ENCODE measurements around the gene CAVIN4. TPM values are rescaled to one million over a fixed set of nuclear protein-coding genes. Genes with fewer than 3 reads are reported as not detected.

CAVIN4 gene
- total RNA-seq, 2 experiments from 2014 or later: 0.08 TPM; not detected in 1

- no peaks in the 10 kb centered on the region for H3K4me1 ChIP-seq (ENCODE audit: insufficient read depth, low read length)
- no peak for ATAC-seq (ENCODE audit: poor library complexity)
- no peaks in the 10 kb centered on the region for H3K36me3 Mint-ChIP-seq (ENCODE audit: low read depth)
- no peaks in the 10 kb centered on the region for H3K9me3 Mint-ChIP-seq
- H3K4me1 Mint-ChIP-seq (ENCODE audit: low read depth): no peaks in the 10 kb centered on the region
- H3K4me3 Mint-ChIP-seq: no peak overlapping the region
- no peak overlapping the region for H3K27ac Mint-ChIP-seq
- intact Hi-C loops (cut with DNase I, micrococcal nuclease): loop anchor here in 1 of 2 experiments (10.0 kb wide), 1 partner anchor 64 kb away; no protein-coding TSS in a partner anchor
- H3K27me3 ChIP-seq (ENCODE audit: control insufficient read depth in 1 of 2, insufficient read depth in 2 of 2, low read length in 2 of 2): peaks cover 0 to 2% of the 10 kb centered on the region in 2 experiments
- TF ChIP-seq CTCF (IDR thresholded peaks at IDR 0.05): no peak
- ChIA-PET POLR2A (no interaction called here), CTCF (no interaction called here)
- no peak overlapping the region for H3K4me3 ChIP-seq (ENCODE audit: low read length)
- no peak for DNase-seq
- no peaks in the 10 kb centered on the region for H3K27me3 Mint-ChIP-seq
- no peaks in the 10 kb centered on the region for H3K36me3 ChIP-seq (ENCODE audit: insufficient read depth, low read length)
- no peaks in the 10 kb centered on the region for H3K9me3 ChIP-seq (ENCODE audit: control insufficient read depth in 1 of 2, insufficient read depth in 1 of 2, low read length in 2 of 2)
- H3K27ac ChIP-seq (ENCODE audit: low read depth in 1 of 2, low read length in 2 of 2): no peak overlapping the region
Observed at GRCh38 chr9:100578610-100579009, 731 bp downstream of the CAVIN4 start.

GRCh38 chr9:100579665-100580064, 1.8 kb downstream of the CAVIN4 start:
- peaks cover 0 to 2% of the 10 kb centered on the region in 2 experiments for H3K27me3 ChIP-seq (ENCODE audit: control insufficient read depth in 1 of 2, insufficient read depth in 2 of 2, low read length in 2 of 2)
- H3K4me1 ChIP-seq (ENCODE audit: insufficient read depth, low read length): no peaks in the 10 kb centered on the region
- TF ChIP-seq CTCF (IDR thresholded peaks at IDR 0.05): no peak
- Mint-ChIP-seq H3K4me3 (no peak overlapping the region), H3K36me3 (ENCODE audit: low read depth) (no peaks in the 10 kb centered on the region), H3K27me3 (no peaks in the 10 kb centered on the region), H3K9me3 (no peaks in the 10 kb centered on the region), H3K4me1 (ENCODE audit: low read depth) (no peaks in the 10 kb centered on the region), H3K27ac (no peak overlapping the region)
- intact Hi-C loops (cut with DNase I, micrococcal nuclease): loop anchor here in 1 of 2 experiments (10.0 kb wide), 1 partner anchor 65 kb away; no protein-coding TSS in a partner anchor
- DNase-seq (no peak), ATAC-seq (ENCODE audit: poor library complexity) (no peak)
- no peaks in the 10 kb centered on the region for H3K36me3 ChIP-seq (ENCODE audit: insufficient read depth, low read length)
- H3K4me3 ChIP-seq (ENCODE audit: low read length): no peak overlapping the region
- H3K27ac ChIP-seq (ENCODE audit: low read depth in 1 of 2, low read length in 2 of 2): no peak overlapping the region
- H3K9me3 ChIP-seq (ENCODE audit: control insufficient read depth in 1 of 2, insufficient read depth in 1 of 2, low read length in 2 of 2): no peaks in the 10 kb centered on the region
- ChIA-PET POLR2A (no interaction called here), CTCF (no interaction called here)

GRCh38 chr9:100580257-100580656, 2.4 kb downstream of the CAVIN4 start:
- Histone ChIP-seq H3K27ac (ENCODE audit: low read depth in 1 of 2, low read length in 2 of 2) (no peak overlapping the region), H3K9me3 (ENCODE audit: control insufficient read depth in 1 of 2, insufficient read depth in 1 of 2, low read length in 2 of 2) (no peaks in the 10 kb centered on the region), H3K4me1 (ENCODE audit: insufficient read depth, low read length) (no peaks in the 10 kb centered on the region), H3K36me3 (ENCODE audit: insufficient read depth, low read length) (no peaks in the 10 kb centered on the region), H3K27me3 (ENCODE audit: control insufficient read depth in 1 of 2, insufficient read depth in 2 of 2, low read length in 2 of 2) (peaks cover 0 to 2% of the 10 kb centered on the region in 2 experiments), H3K4me3 (ENCODE audit: low read length) (no peak overlapping the region)
- ChIA-PET CTCF (no interaction called here), POLR2A (no interaction called here)
- H3K4me3 Mint-ChIP-seq: no peak overlapping the region
- no peaks in the 10 kb centered on the region for H3K27me3 Mint-ChIP-seq
- H3K4me1 Mint-ChIP-seq (ENCODE audit: low read depth): no peaks in the 10 kb centered on the region
- TF ChIP-seq CTCF (IDR thresholded peaks at IDR 0.05): no peak
- H3K27ac Mint-ChIP-seq: no peak overlapping the region
- ATAC-seq (ENCODE audit: poor library complexity) (no peak), DNase-seq (no peak)
- no peaks in the 10 kb centered on the region for H3K9me3 Mint-ChIP-seq
- no peaks in the 10 kb centered on the region for H3K36me3 Mint-ChIP-seq (ENCODE audit: low read depth)
- intact Hi-C loops (cut with DNase I, micrococcal nuclease): no loop called here

All from CD4-positive, alpha-beta T cell (primary cell).